Left ventricle myocardium superior (tissue), 1 donor: ENCODE results near the gene AUTS2. TPM values are rescaled to one million over a fixed set of nuclear protein-coding genes. Genes with fewer than 3 reads are reported as not detected.

Experiments
- ATAC-seq: fragments of 200-7000 bp; cut with Tn5 transposase; one replicate; pipeline ENCODE4 v1.9.1; 2020; ENCODE audit warnings: mild to moderate bottlenecking, moderate library complexity
- DNase-seq: peaks from one replicate; pipeline ENCODE4 v3.0.0-alpha.2; 2020
- intact Hi-C: fragments of 100-400 bp; cut with micrococcal nuclease; formaldehyde crosslinking; loops from one replicate; pipeline ENCODE4 v1.11.0; 2022
- total RNA-seq: library from RNA; stranded (reverse); fragmentation: NEBNext Ultra II Directional; extraction: Animal tissue kit (Norgen Biotek cat#: 25700); gene quantifications from one replicate; pipeline ENCODE4 v1.2.1, GENCODE V29; 2021
- donor health status: DM: no; HTN: yes; CAD: no; lungs with severe emphysema.

Gene AUTS2
- total RNA-seq, 1 donor from 2014 or later = 7.9 TPM

DNA sequence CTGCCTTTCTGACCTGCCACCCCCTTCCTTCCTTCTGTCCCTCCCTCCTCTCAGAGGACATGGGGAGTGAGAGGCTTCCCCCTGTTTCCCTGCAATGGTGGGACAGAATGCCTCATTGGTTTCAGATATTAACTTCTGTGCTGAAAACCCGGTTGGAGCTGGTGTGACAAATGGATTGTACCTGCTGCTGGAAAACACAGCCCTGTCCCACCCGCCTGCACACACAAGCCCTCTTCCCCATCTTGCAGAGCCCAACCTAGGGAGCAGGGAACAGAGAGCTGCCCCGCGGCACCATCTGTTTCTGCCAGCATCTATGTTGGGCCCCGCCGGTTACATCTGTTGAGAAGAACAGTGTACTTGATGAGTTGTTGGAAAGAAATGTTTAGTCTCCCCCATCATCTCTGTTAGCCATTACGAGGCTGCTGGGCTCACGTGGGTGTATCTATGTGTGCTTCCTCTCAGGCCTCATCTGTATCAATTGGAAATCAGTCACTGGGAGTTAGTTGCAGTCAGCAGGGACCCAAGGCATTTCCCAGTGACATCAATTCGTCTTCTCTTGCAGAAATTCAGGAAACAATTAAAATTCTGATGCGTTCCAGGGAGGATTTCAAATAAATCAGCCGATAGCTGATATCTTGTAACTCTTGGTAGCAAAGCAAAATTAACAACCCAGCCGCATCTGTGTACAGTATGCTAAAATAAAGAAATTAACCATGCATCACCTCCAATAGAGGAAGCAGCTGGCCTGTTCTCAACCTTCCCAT is 808.1 kb downstream of the AUTS2 start:
- ATAC-seq = no peak
- DNase-seq = no peak
- intact Hi-C loops = no loop called here

DNA sequence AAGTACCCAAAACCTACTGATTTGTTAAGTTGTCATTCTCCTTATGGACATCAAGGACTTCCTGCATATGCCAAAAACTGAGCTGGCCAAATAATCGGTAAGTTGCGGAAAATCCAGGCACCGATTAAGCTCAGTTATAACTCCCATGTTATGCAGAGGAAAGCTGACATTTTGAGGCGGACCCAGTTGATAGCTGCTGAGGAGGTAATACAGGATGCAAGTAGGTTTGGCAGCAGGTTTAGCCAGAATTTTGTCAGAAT is 808.6 kb downstream of the AUTS2 start:
- intact Hi-C loops = no loop called here
- ATAC-seq (no peak), DNase-seq (no peak)

- intact Hi-C loops = no loop called here
Measured at GRCh38 chr7:70408477-70408876, 810.2 kb downstream of the AUTS2 start.

DNA sequence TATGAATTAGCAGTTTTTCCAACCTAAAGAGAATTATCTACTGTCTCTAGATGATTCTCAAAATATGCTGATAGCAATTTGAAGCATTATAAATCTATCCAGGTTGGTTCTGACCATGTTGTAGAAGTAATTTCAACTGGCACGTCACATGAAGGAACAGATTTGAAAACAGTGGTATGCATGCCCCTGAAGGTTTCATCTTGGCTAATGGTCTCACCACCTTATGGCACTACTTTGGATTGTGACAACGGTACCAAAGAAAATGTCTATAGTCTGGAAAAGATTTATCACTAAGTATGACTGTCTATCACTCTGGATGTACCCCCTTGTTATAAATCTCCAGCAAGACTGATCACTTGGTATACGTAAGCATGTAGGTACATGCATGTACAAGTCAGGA is 810.6 kb downstream of the AUTS2 start:
- no peak for DNase-seq
- intact Hi-C loops = no loop called here
- no peak for ATAC-seq

More at GRCh38 chr7:70408477-70408876, 810.2 kb downstream of the AUTS2 start:
- no peak for ATAC-seq
- no peak for DNase-seq

DNA sequence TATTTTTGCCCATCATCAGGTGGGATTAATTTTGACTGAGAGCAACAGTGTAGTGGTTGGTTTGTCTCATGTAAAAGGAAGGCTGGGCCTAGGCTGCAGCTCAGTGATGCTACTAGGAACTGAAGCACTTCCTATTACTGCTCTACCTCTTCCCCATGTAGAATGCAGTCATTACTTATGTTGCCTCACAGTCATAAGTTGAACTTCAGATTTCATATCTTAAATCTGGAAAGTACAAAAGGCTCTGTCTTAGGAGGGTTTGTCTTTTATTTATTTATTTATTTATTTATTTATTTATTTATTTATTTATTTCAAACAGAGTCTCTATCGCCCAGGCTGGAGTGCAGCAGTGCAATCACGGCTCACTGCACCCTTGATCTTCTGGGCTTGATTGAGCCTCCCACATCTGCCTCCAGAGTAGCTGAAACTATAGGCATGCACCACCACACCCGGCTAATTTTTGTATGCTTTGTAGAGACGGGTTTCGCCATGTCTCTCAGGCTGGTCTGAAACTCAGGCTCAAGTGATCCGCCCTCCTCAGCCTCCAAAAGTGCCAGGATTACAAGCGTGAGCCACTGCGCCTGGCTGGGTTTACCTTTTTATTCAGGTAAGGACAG is 812.0 kb downstream of the AUTS2 start:
- no peak for DNase-seq
- no peak for ATAC-seq
- intact Hi-C loops = no loop called here

- intact Hi-C loops = no loop called here
- DNase-seq (no peak), ATAC-seq (no peak)
Measured at GRCh38 chr7:70414368-70414767, 816.1 kb downstream of the AUTS2 start.

- ATAC-seq (no peak), DNase-seq (no peak)
- intact Hi-C loops = no loop called here
Measured at GRCh38 chr7:70415179-70415972, 817.1 kb downstream of the AUTS2 start.

- no peak for ATAC-seq
- no peak for DNase-seq
- intact Hi-C loops = no loop called here
Measured at GRCh38 chr7:70416347-70416985, 818.2 kb downstream of the AUTS2 start.

GRCh38 chr7:70416986-70417655 is 818.8 kb downstream of the AUTS2 start:
- ATAC-seq = no peak
- intact Hi-C loops = no loop called here
- DNase-seq = no peak

- DNase-seq (no peak), ATAC-seq (no peak)
- intact Hi-C loops = no loop called here
Measured at GRCh38 chr7:70419526-70420380, 821.5 kb downstream of the AUTS2 start.

- ATAC-seq (no peak), DNase-seq (no peak)
- intact Hi-C loops = no loop called here
Measured at GRCh38 chr7:70420381-70420662, 822.0 kb downstream of the AUTS2 start.

DNA sequence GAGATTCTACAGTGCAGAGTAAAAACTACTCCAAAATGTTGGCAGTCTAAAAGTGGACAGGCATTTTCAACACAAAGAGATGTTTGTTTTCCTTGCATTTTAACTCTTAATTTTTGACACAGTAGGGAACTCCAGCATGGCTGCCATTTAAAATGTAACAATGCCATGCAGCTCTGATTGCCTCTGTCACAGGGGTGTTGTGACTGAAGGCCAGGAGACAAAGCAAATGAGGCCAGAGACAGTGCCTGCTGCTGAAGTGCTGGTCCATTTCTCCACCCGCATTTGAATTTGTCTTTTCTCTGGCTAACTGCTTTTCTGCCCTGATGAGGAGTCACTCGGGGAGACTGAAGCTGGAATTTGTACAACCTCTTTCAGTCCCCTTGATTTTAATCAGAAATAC is 823.0 kb downstream of the AUTS2 start:
- intact Hi-C loops = no loop called here
- DNase-seq (no peak), ATAC-seq (no peak)

DNA sequence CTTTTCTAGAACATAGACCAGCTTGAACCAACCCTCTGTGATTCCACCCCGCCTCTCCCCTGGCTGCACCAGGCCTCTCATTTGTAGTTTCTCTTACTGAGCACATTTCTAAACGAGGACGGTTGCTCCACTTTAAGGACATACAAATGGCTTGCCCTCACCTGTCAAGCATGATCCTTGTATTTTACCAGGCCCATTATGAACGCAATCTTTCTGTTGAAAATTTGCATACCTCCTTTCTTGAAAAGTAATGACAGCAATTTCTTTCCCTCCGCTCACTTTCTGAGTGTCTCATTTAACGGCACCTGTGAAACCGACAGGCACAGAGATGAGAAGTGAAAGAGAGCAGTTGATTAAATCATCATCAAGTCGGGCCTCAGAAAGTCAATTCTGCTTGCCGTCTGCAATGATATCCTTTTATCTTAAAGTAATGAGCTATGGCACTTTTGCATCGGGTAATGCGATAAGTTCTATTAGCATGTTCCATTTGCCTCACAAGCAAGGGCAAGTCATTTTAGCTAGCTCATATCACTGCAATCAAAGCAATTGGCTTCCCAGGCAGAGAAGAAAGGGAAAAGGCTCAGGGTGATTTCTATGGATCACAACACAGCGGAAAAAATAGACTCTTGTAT is 828.1 kb downstream of the AUTS2 start:
- intact Hi-C loops = no loop called here
- ATAC-seq (no peak), DNase-seq (no peak)

- intact Hi-C loops = no loop called here
- DNase-seq = no peak
- no peak for ATAC-seq
Measured at GRCh38 chr7:70432567-70433001, 834.3 kb downstream of the AUTS2 start.

- intact Hi-C loops = no loop called here
- no peak for ATAC-seq
- no peak for DNase-seq
Measured at GRCh38 chr7:70434376-70434775, 836.1 kb downstream of the AUTS2 start.

DNA sequence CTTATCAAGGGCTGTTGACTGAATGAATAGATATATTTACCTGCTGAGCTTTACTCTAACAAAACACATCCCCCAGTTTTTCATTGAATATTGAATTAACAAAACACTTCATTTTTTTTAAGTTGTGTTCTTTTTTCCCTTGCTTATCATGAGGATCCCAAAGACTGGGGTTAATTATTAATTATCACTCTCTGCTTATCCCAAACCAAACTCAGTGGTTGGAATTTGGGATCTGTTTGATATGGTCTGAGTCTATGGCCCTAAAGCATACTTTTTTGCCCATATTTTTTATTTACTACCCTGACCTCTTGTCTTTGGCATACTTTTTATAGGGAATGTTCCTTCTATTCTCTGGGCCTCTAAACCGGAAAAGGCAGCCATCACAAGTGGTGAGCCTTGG is 836.5 kb downstream of the AUTS2 start:
- intact Hi-C loops = no loop called here
- DNase-seq (no peak), ATAC-seq (no peak)

- DNase-seq (no peak), ATAC-seq (no peak)
- intact Hi-C loops = no loop called here
Measured at GRCh38 chr7:70435634-70436033, 837.4 kb downstream of the AUTS2 start.

GRCh38 chr7:70436790-70437350 is 838.6 kb downstream of the AUTS2 start:
- intact Hi-C loops = no loop called here
- no peak for DNase-seq
- ATAC-seq = no peak
